HEK293T (cell line): ENCODE data around the gene ARFIP1.

Source experiments
- CTCF ChIA-PET: fragments of 350-600 bp; formaldehyde crosslinking; extraction: SDS; loops from one replicate; lab custom pipeline; 2021; ENCODE audit warnings: antibody characterized with exemption, inconsistent platforms; lab: Yijun Ruan, JAX
- POLR2A ChIA-PET: fragments of 350-600 bp; formaldehyde crosslinking; extraction: SDS; loops from one replicate; lab custom pipeline; 2020; ENCODE audit warnings: antibody characterized with exemption, inconsistent platforms; lab: Yijun Ruan, JAX
- DNase-seq: peaks from one replicate; pipeline ENCODE4 v3.0.0; 2012; ENCODE audit warnings: mixed read lengths; ENCODE audit errors: extremely low spot score
- ARNT ChIP-seq: fragments of 450-650 bp; IDR thresholded peaks from 2 replicates; pipeline ENCODE4 v1.6.1; 2017; ENCODE audit warnings: mild to moderate bottlenecking
- BHLHE40 ChIP-seq: fragments of 450-650 bp; IDR thresholded peaks from 2 replicates; pipeline ENCODE4 v1.6.1; 2016; ENCODE audit warnings: mild to moderate bottlenecking, moderate library complexity, borderline replicate concordance
- CTBP1 ChIP-seq: fragments of 450-650 bp; IDR thresholded peaks from 2 replicates; pipeline ENCODE4 v1.6.1; 2016; ENCODE audit warnings: borderline replicate concordance
- ELF4 ChIP-seq: fragments of 450-650 bp; IDR thresholded peaks from 2 replicates; pipeline ENCODE4 v1.6.1; 2017; ENCODE audit warnings: antibody characterized with exemption
- FOXA1 ChIP-seq: fragments of 450-650 bp; IDR thresholded peaks from 2 replicates; pipeline ENCODE4 v1.6.1; 2016; ENCODE audit warnings: mild to moderate bottlenecking
- FOXK2 ChIP-seq: fragments of 450-650 bp; IDR thresholded peaks from 2 replicates; pipeline ENCODE4 v1.6.1; 2016; ENCODE audit warnings: mild to moderate bottlenecking
- FOXM1 ChIP-seq: fragments of 450-650 bp; IDR thresholded peaks from 2 replicates; pipeline ENCODE4 v1.6.1; 2017; ENCODE audit warnings: mild to moderate bottlenecking, borderline replicate concordance
- HDGF ChIP-seq: fragments of 450-650 bp; IDR thresholded peaks from 2 replicates; pipeline ENCODE4 v1.6.1; 2017; ENCODE audit warnings: antibody characterized with exemption, borderline replicate concordance
- L3MBTL2 ChIP-seq: fragments of 450-650 bp; conservative IDR thresholded peaks from 2 replicates; pipeline ENCODE4 v1.6.1; 2016; ENCODE audit warnings: mild to moderate bottlenecking
- LEF1 ChIP-seq: fragments of 450-650 bp; IDR thresholded peaks from 2 replicates; pipeline ENCODE4 v1.6.1; 2017; ENCODE audit warnings: mild to moderate bottlenecking, borderline replicate concordance
- NFRKB ChIP-seq: fragments of 450-650 bp; IDR thresholded peaks from 2 replicates; pipeline ENCODE4 v1.6.1; 2016; ENCODE audit warnings: mild to moderate bottlenecking, moderate library complexity
- PKNOX1 ChIP-seq: fragments of 450-650 bp; IDR thresholded peaks from 2 replicates; pipeline ENCODE4 v1.6.1; 2016
- SP1 ChIP-seq: fragments of 450-650 bp; IDR thresholded peaks from 2 replicates; pipeline ENCODE4 v1.6.1; 2017
- SUZ12 ChIP-seq: fragments of 450-650 bp; IDR thresholded peaks from 2 replicates; pipeline ENCODE4 v1.6.1; 2016; ENCODE audit warnings: mild to moderate bottlenecking
- TARDBP ChIP-seq: fragments of 450-650 bp; IDR thresholded peaks from 2 replicates; pipeline ENCODE4 v1.6.1; 2016
- ZNF384 ChIP-seq: fragments of 450-650 bp; IDR thresholded peaks from 2 replicates; pipeline ENCODE4 v1.6.1; 2016

ARFIP1 gene

GRCh38 chr4:152903658-152904057 is 123.9 kb downstream of the ARFIP1 start:
- TF ChIP-seq NFRKB (no peak), FOXK2 (no peak), FOXM1 (no peak), ARNT (no peak), ELF4 (no peak), CTBP1 (no peak), PKNOX1 (no peak), SP1 (no peak), HDGF (no peak)
- POLR2A ChIA-PET, result no interaction called here
- CTCF ChIA-PET, result no interaction called here
- DNase-seq, result no peak

GRCh38 chr4:152909901-152910300 is 130.1 kb downstream of the ARFIP1 start:
- ChIA-PET POLR2A (no interaction called here), CTCF (interaction anchor here (0.6 kb wide), 1 partner anchor 13 kb away, joined by 3 read pairs; no protein-coding TSS in a partner anchor)
- no peak for DNase-seq
- TF ChIP-seq CTBP1 (no peak), BHLHE40 (no peak), PKNOX1 (no peak), HDGF (no peak), SUZ12 (no peak), LEF1 (no peak), NFRKB (no peak), ARNT (no peak), ELF4 (no peak), ZNF384 (no peak), FOXM1 (no peak), FOXA1 (no peak), TARDBP (no peak), FOXK2 (no peak), SP1 (no peak)

GRCh38 chr4:152910521-152910920 is 130.8 kb downstream of the ARFIP1 start:
- CTCF ChIA-PET, result interaction anchor here (0.6 kb wide), 1 partner anchor 14 kb away, joined by 3 read pairs; no protein-coding TSS in a partner anchor
- POLR2A ChIA-PET, result no interaction called here
- no peak for DNase-seq
- TF ChIP-seq SP1 (no peak), CTBP1 (no peak), LEF1 (no peak), TARDBP (no peak), FOXA1 (no peak), NFRKB (no peak)

- ChIA-PET POLR2A (no interaction called here), CTCF (no interaction called here)
- no peak for DNase-seq
- TF ChIP-seq LEF1 (no peak), CTBP1 (no peak), ZNF384 (no peak), SUZ12 (no peak), BHLHE40 (no peak), PKNOX1 (no peak), SP1 (no peak), FOXM1 (no peak), ELF4 (no peak), ARNT (no peak), L3MBTL2 (no peak), TARDBP (no peak), NFRKB (no peak), FOXA1 (no peak), FOXK2 (no peak)
These were observed 138.0 kb downstream of the ARFIP1 start for GRCh38 chr4:152917543-152918395.

GRCh38 chr4:152919826-152920225 is 140.1 kb downstream of the ARFIP1 start:
- TF ChIP-seq FOXM1, result no peak
- TF ChIP-seq FOXK2, result no peak
- TF ChIP-seq BHLHE40, result no peak
- TF ChIP-seq SUZ12, result no peak
- TF ChIP-seq NFRKB, result no peak
- no peak for TF ChIP-seq ELF4
- no peak for TF ChIP-seq FOXA1
- TF ChIP-seq L3MBTL2, result no peak
- no peak for TF ChIP-seq SP1
- TF ChIP-seq TARDBP, result no peak
- TF ChIP-seq HDGF, result no peak
- no peak for TF ChIP-seq LEF1
- no peak for TF ChIP-seq ZNF384
- TF ChIP-seq CTBP1, result no peak
- ChIA-PET CTCF (no interaction called here), POLR2A (no interaction called here)
- no peak for DNase-seq

GRCh38 chr4:152920768-152921167 is 141.0 kb downstream of the ARFIP1 start:
- CTCF ChIA-PET, result no interaction called here
- DNase-seq, result no peak
- POLR2A ChIA-PET, result no interaction called here
- TF ChIP-seq HDGF, result no peak
- no peak for TF ChIP-seq TARDBP
- no peak for TF ChIP-seq FOXM1
- TF ChIP-seq FOXA1, result no peak
- no peak for TF ChIP-seq NFRKB
- no peak for TF ChIP-seq ELF4
- no peak for TF ChIP-seq ARNT
- no peak for TF ChIP-seq FOXK2
- TF ChIP-seq ZNF384, result no peak
- no peak for TF ChIP-seq SP1
- no peak for TF ChIP-seq SUZ12
- no peak for TF ChIP-seq PKNOX1
- TF ChIP-seq BHLHE40, result no peak
- TF ChIP-seq CTBP1, result no peak
